SK-MEL-5 (cell line): Measurements from ENCODE around the gene CMTM4. TPM values are rescaled to one million over a fixed set of nuclear protein-coding genes. Genes with fewer than 3 reads are reported as not detected.
A peak's percentile ranks its signal among the peaks of the same experiment; 100 is the strongest.

Experiments
- DNase-seq: peaks from one replicate; pipeline ENCODE4 v3.0.0-alpha.2; 2016; ENCODE audit warnings: low read depth, low spot score
- in situ Hi-C: cut with HindIII; loops from 2 replicates; pipeline ENCODE4 v1.10.0; 2016; ENCODE audit warnings: low sequenced_read_pairs, high pct_unique_total_duplicates, low pct_unique_long_range_greater_than_20kb
- total RNA-seq: library from RNA; depleted of rRNA; stranded (reverse); fragments of >200 nt; shearing (Covaris generic); gene quantifications from 2 replicates; pipeline ENCODE4 v1.2.3, GENCODE V29; 2014

Gene CMTM4
- total RNA-seq, 1 experiment from 2014 or later, result 32.7 TPM

GRCh38 chr16:66713076-66713475 lies 16.5 kb upstream of the CMTM4 start:
- in situ Hi-C loops, result no loop called here
- no peak for DNase-seq

GRCh38 chr16:66712512-66712911 lies 16.0 kb upstream of the CMTM4 start:
- DNase-seq, result no peak
- in situ Hi-C loops, result no loop called here

- in situ Hi-C loops, result no loop called here
- no peak for DNase-seq
These were observed 15.0 kb upstream of the CMTM4 start for GRCh38 chr16:66711581-66711980.

GRCh38 chr16:66706506-66706880 lies 9.9 kb upstream of the CMTM4 start:
- in situ Hi-C loops, result no loop called here
- no peak for DNase-seq

- in situ Hi-C loops, result no loop called here
- no peak for DNase-seq
These were observed 9.4 kb upstream of the CMTM4 start for GRCh38 chr16:66705790-66706505.

GRCh38 chr16:66703406-66704215 lies 7.1 kb upstream of the CMTM4 start:
- DNase-seq, result no peak
- in situ Hi-C loops, result no loop called here

GRCh38 chr16:66701516-66701915 lies 5.0 kb upstream of the CMTM4 start:
- DNase-seq, result no peak

GRCh38 chr16:66701026-66701425 lies 4.5 kb upstream of the CMTM4 start:
- in situ Hi-C loops, result no loop called here
- no peak for DNase-seq

More at GRCh38 chr16:66701516-66701915, 5.0 kb upstream of the CMTM4 start:
- in situ Hi-C loops, result no loop called here

- no peak for DNase-seq
- in situ Hi-C loops, result no loop called here
These were observed 3.4 kb upstream of the CMTM4 start for GRCh38 chr16:66699898-66700297.

GRCh38 chr16:66698046-66698445 lies 1.5 kb upstream of the CMTM4 start:
- in situ Hi-C loops, result no loop called here
- no peak for DNase-seq

GRCh38 chr16:66695935-66696668 lies 441 bp downstream of the CMTM4 start:
- in situ Hi-C loops, result no loop called here
- no peak for DNase-seq

- no peak for DNase-seq
- in situ Hi-C loops, result no loop called here
These were observed 1.0 kb downstream of the CMTM4 start for GRCh38 chr16:66695471-66695934.

- in situ Hi-C loops, result no loop called here
- DNase-seq, result no peak
These were observed 3.4 kb downstream of the CMTM4 start for GRCh38 chr16:66693149-66693548.

GRCh38 chr16:66692341-66692740 lies 4.2 kb downstream of the CMTM4 start:
- DNase-seq, result no peak
- in situ Hi-C loops, result no loop called here

GRCh38 chr16:66691234-66691633 lies 5.3 kb downstream of the CMTM4 start:
- DNase-seq, result no peak
- in situ Hi-C loops, result no loop called here

- DNase-seq, result peak; percentile 73
- in situ Hi-C loops, result no loop called here
These were observed 6.3 kb downstream of the CMTM4 start for GRCh38 chr16:66690106-66690847.

GRCh38 chr16:66689282-66689681 lies 7.3 kb downstream of the CMTM4 start:
- in situ Hi-C loops, result no loop called here
- DNase-seq, result no peak
